GM21786 (cell line): ENCODE results near the gene LRRTM3.

ENCODE experiments used
- ATAC-seq: cut with Tn5 transposase; IDR thresholded peaks from one replicate; pipeline ENCODE4 v1.9.1; 2021; ENCODE audit not compliant: unreplicated experiment

LRRTM3 gene

GRCh38 chr10:66931949-66932343 lies 6.1 kb downstream of the LRRTM3 start:
- no peak for ATAC-seq

- no peak for ATAC-seq
These were observed 8.9 kb downstream of the LRRTM3 start for GRCh38 chr10:66934711-66935110.

- no peak for ATAC-seq
These were observed 15.1 kb downstream of the LRRTM3 start for GRCh38 chr10:66940965-66941364.

- no peak for ATAC-seq
These were observed 15.7 kb downstream of the LRRTM3 start for GRCh38 chr10:66941491-66941890.

- ATAC-seq: no peak
These were observed 16.6 kb downstream of the LRRTM3 start for GRCh38 chr10:66942407-66942806.

- no peak for ATAC-seq
These were observed 17.8 kb downstream of the LRRTM3 start for GRCh38 chr10:66943590-66943989.

GRCh38 chr10:66951896-66952295 lies 26.1 kb downstream of the LRRTM3 start:
- ATAC-seq: no peak

GRCh38 chr10:66958466-66958865 lies 32.6 kb downstream of the LRRTM3 start:
- no peak for ATAC-seq

- ATAC-seq: no peak
These were observed 39.1 kb downstream of the LRRTM3 start for GRCh38 chr10:66964946-66965345.

- no peak for ATAC-seq
These were observed 54.5 kb downstream of the LRRTM3 start for GRCh38 chr10:66980246-66980815.

- ATAC-seq: no peak
These were observed 55.7 kb downstream of the LRRTM3 start for GRCh38 chr10:66981361-66982052.

- no peak for ATAC-seq
These were observed 56.2 kb downstream of the LRRTM3 start for GRCh38 chr10:66982053-66982420.

- no peak for ATAC-seq
These were observed 57.1 kb downstream of the LRRTM3 start for GRCh38 chr10:66982792-66983474.

GRCh38 chr10:66983475-66983818 lies 57.6 kb downstream of the LRRTM3 start:
- ATAC-seq: no peak

- ATAC-seq: no peak
These were observed 64.5 kb downstream of the LRRTM3 start for GRCh38 chr10:66990143-66990830.

- no peak for ATAC-seq
These were observed 71.2 kb downstream of the LRRTM3 start for GRCh38 chr10:66996996-66997395.

GRCh38 chr10:66999762-67000545 lies 74.1 kb downstream of the LRRTM3 start:
- ATAC-seq: no peak

GRCh38 chr10:67004690-67005089 lies 78.9 kb downstream of the LRRTM3 start:
- ATAC-seq: no peak

- no peak for ATAC-seq
These were observed 80.1 kb downstream of the LRRTM3 start for GRCh38 chr10:67005981-67006380.

- no peak for ATAC-seq
These were observed 85.6 kb downstream of the LRRTM3 start for GRCh38 chr10:67011480-67011879.

GRCh38 chr10:67011981-67012380 lies 86.1 kb downstream of the LRRTM3 start:
- ATAC-seq: no peak
